K562 (cell line): Measurements from ENCODE around the gene SLC34A3. TPM values are rescaled to one million over a fixed set of nuclear protein-coding genes. Genes with fewer than 3 reads are reported as not detected.

Experiments
- ASH1L ChIP-seq: fragments of 450-650 bp; IDR thresholded peaks from 2 replicates; pipeline ENCODE4 v1.6.1; 2018; ENCODE audit warnings: borderline replicate concordance, mild to moderate bottlenecking, low read depth; ENCODE audit not compliant: partially characterized antibody
- BRCA1 ChIP-seq, 2 experiments: fragments of 450-650 bp in 1 of 2; sonication (generic) in 1 of 2; formaldehyde crosslinking in 1 of 2; IDR thresholded peaks; 2 replicates each; pipeline versions ENCODE4 v1.5.0 to v1.6.1; 2017 to 2020; ENCODE audit warnings: mild to moderate bottlenecking in 1 of 2, missing genetic modification reagents in 1 of 2
- BRD9 ChIP-seq: fragments of 450-650 bp; IDR thresholded peaks from 2 replicates; pipeline ENCODE4 v1.6.1; 2018; ENCODE audit warnings: low read depth; ENCODE audit not compliant: partially characterized antibody
- CAMTA2 ChIP-seq: fragments of 250-450 bp; sonication (Bioruptor Pico); conservative IDR thresholded peaks from 2 replicates; pipeline ENCODE4 v1.5.1; 2022
- DNMT1 ChIP-seq: fragments of 450-650 bp; IDR thresholded peaks from 2 replicates; pipeline ENCODE4 v1.6.1; 2016; ENCODE audit warnings: antibody characterized with exemption, mild to moderate bottlenecking
- ERF ChIP-seq: fragments of 450-650 bp; formaldehyde crosslinking; IDR thresholded peaks from 2 replicates; pipeline ENCODE4 v1.4.0; 2020; ENCODE audit warnings: mild to moderate bottlenecking, mixed read lengths
- MAZ ChIP-seq, 2 experiments: fragments of 450-650 bp in 1 of 2; sonication (generic) in 1 of 2; formaldehyde crosslinking; IDR thresholded peaks in 1 of 2; conservative IDR thresholded peaks in 1 of 2; 2 replicates each; pipeline versions ENCODE4 v1.4.0 to v1.5.0; 2020; ENCODE audit warnings: mild to moderate bottlenecking in 1 of 2, missing genetic modification reagents in 1 of 2
- NFIC ChIP-seq: fragments of 450-650 bp; IDR thresholded peaks from 2 replicates; pipeline ENCODE4 v1.6.1; 2017; ENCODE audit warnings: mild to moderate bottlenecking, inconsistent platforms
- PHF8 ChIP-seq: fragments of 200-600 bp; sonication (generic); IDR thresholded peaks from 2 replicates; pipeline ENCODE4 v1.6.1; 2012; ENCODE audit warnings: mixed run types, mild to moderate bottlenecking, inconsistent platforms, low read length, moderate library complexity, borderline replicate concordance
- RHOXF2B ChIP-seq: fragments of 250-450 bp; sonication (Bioruptor Pico); conservative IDR thresholded peaks from 2 replicates; pipeline ENCODE4 v1.5.1; 2021
- SP2 ChIP-seq: IDR thresholded peaks from 2 replicates; pipeline ENCODE4 v1.6.1; 2011; ENCODE audit warnings: mild to moderate bottlenecking, low read depth, low read length, moderate library complexity; ENCODE audit not compliant: poor library complexity, severe bottlenecking; ENCODE audit errors: extremely low read depth
- ZNF311 ChIP-seq: fragments of 250-450 bp; sonication (Bioruptor Pico); IDR thresholded peaks from 2 replicates; pipeline ENCODE4 v1.4.0; 2020; ENCODE audit warnings: mild to moderate bottlenecking, moderate library complexity
- ZNF384 ChIP-seq: IDR thresholded peaks from 2 replicates; pipeline ENCODE4 v1.6.1; 2012; ENCODE audit warnings: low read depth, low read length, improper control_type of control experiment
- ZNF592 ChIP-seq: fragments of 450-650 bp; IDR thresholded peaks from 2 replicates; pipeline ENCODE4 v1.6.1; 2017; ENCODE audit warnings: antibody characterized with exemption, mild to moderate bottlenecking
- polyA plus RNA-seq, 8 experiments: library from polyadenylated mRNA; depleted of rRNA in 4 of 8; stranded (reverse) in 5 of 8; unstranded in 3 of 8; fragments of >200 nt; fragmentation: Nextera tagmentation in 2 of 8; fragmentation: Illumina TruSeq in 1 of 8; extraction: Ambion mirVana in 2 of 8; extraction: Trizol in 1 of 8; gene quantifications; 2 replicates each; pipeline versions ENCODE4 v1.2.1 to v1.2.3, GENCODE V29; 2011 to 2014; ENCODE audit warnings: inconsistent platforms in 1 of 8, missing spikeins in 1 of 8
- total RNA-seq, 7 experiments: library from RNA; depleted of rRNA in 6 of 7; stranded (reverse); fragments of >200 nt in 6 of 7; fragmentation: Illumina TruSeq in 2 of 7; extraction: Trizol in 2 of 7; gene quantifications; 2 replicates each; pipeline versions ENCODE4 v1.2.1 to v1.2.3, GENCODE V29; 2011 to 2021; ENCODE audit warnings: low replicate concordance in 1 of 7
- TF ChIP-seq, protein P1 (sequence below): sonication (generic); formaldehyde crosslinking; IDR thresholded peaks from 2 replicates; pipeline ENCODE4 v1.8.0; 2022; ENCODE audit warnings: mild to moderate bottlenecking, missing genetic modification reagents

The SLC34A3 gene
- total and polyA plus RNA-seq, 9 of the 15 experiments (the other 6 are each of a cell fraction or from before 2014, with no cell fraction given): not detected

- TF ChIP-seq SP2: no peak
- no peak for TF ChIP-seq RHOXF2B
- no peak for TF ChIP-seq ERF (CRISPR knock-in tag)
- peak; percentile 39 to 73; a peak in 3 of 4 replicates for TF ChIP-seq MAZ (CRISPR knock-in tag; conservative IDR thresholded peaks at IDR 0.05 in 1 of 2, IDR thresholded peaks at IDR 0.05 in 1 of 2)
- no peak for TF ChIP-seq ZNF592
- TF ChIP-seq DNMT1: no peak
- TF ChIP-seq, protein P1, sequence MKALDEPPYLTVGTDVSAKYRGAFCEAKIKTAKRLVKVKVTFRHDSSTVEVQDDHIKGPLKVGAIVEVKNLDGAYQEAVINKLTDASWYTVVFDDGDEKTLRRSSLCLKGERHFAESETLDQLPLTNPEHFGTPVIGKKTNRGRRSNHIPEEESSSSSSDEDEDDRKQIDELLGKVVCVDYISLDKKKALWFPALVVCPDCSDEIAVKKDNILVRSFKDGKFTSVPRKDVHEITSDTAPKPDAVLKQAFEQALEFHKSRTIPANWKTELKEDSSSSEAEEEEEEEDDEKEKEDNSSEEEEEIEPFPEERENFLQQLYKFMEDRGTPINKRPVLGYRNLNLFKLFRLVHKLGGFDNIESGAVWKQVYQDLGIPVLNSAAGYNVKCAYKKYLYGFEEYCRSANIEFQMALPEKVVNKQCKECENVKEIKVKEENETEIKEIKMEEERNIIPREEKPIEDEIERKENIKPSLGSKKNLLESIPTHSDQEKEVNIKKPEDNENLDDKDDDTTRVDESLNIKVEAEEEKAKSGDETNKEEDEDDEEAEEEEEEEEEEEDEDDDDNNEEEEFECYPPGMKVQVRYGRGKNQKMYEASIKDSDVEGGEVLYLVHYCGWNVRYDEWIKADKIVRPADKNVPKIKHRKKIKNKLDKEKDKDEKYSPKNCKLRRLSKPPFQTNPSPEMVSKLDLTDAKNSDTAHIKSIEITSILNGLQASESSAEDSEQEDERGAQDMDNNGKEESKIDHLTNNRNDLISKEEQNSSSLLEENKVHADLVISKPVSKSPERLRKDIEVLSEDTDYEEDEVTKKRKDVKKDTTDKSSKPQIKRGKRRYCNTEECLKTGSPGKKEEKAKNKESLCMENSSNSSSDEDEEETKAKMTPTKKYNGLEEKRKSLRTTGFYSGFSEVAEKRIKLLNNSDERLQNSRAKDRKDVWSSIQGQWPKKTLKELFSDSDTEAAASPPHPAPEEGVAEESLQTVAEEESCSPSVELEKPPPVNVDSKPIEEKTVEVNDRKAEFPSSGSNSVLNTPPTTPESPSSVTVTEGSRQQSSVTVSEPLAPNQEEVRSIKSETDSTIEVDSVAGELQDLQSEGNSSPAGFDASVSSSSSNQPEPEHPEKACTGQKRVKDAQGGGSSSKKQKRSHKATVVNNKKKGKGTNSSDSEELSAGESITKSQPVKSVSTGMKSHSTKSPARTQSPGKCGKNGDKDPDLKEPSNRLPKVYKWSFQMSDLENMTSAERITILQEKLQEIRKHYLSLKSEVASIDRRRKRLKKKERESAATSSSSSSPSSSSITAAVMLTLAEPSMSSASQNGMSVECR (CRISPR knock-in tag): no peak
- no peak for TF ChIP-seq ASH1L
- peak; percentile 69 for TF ChIP-seq BRD9
- peak; percentile 38 for TF ChIP-seq NFIC
- 0 out of 2 replicates have a peak, but pooled peaks have one; percentile 12 for TF ChIP-seq ZNF384
- no peak for TF ChIP-seq BRCA1 (IDR thresholded peaks at IDR 0.05)
- TF ChIP-seq BRCA1 (CRISPR knock-in tag; IDR thresholded peaks at IDR 0.05): no peak
- no peak for TF ChIP-seq CAMTA2 (CRISPR knock-in tag)
- TF ChIP-seq PHF8: no peak
- no peak for TF ChIP-seq ZNF311 (CRISPR knock-in tag)
Measured at GRCh38 chr9:137227054-137227852, 3.4 kb upstream of the SLC34A3 start, which contains the start of gene RNF224 (continued).
